NCI-H1092 (cell line): Measurements from ENCODE around the gene SLC25A25.
"Not testable (repeated sequence)": the region's sequence is repeated elsewhere in the genome, so short reads cannot be mapped to it uniquely, and the experiment has no call there.

Source experiments
- DNase-seq: peaks from one replicate; lab custom pipeline; 2025; lab: John Stamatoyannopoulos, UW

SLC25A25 gene

DNA sequence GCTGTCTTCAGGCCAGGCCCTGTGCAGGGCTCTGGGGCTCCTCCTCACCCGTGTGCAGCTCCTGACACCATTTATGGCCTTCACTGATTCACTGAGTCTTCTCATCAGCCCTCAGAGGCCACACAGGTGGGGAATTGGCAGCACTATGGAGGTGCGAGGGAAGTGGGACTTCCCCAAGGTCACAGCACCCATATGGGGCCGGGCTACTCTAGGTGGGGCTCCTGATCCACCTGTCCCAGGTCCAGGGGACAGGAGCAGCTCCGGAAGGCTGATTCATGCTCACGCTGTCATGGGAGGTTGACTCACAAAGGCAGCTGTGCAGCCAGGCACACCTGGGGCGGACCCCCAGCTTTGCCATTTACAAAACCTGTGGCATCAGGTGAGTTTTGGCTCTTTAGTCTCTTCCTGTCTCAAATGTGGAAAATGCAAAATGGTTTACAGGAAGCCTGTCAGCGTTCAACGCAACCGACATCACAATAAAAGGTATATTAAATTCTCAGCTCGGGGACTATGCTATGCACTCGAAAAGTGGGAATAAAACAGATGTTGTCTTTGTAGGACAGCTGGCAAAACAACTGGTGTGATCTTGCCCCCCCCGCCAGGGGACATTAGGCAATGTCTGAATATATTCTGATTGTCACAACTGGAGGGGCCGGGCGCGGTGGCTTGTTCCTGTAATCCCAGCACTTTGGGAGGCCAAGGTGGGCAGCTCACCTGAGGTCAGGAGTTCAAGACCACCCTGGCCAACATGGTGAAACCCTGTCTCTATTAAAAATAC lies 15.9 kb upstream of the SLC25A25 start:
- no peak for DNase-seq

DNA sequence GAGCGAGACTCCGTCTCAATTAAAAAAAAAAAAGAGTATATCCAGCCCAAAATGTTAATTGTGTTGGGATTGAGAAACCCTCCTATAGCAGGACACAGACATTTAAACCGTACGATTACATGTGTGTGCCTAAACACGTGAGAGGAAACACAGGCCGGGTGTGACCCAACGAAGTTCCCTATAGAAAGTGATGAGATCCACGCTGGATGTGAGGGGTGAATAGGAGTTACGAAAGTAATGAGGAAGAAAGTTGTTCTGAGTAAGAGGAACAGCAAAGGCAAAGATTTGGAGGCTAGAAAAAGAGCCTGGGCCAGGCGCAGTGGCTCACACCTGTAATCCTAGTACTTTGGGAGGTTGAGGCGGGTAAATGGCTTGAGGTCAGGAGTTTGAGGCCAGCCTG lies 14.5 kb upstream of the SLC25A25 start:
- DNase-seq, result no peak

- no peak for DNase-seq
Observed at GRCh38 chr9:128054087-128054486, 13.9 kb upstream of the SLC25A25 start.

GRCh38 chr9:128055344-128056040 lies 12.5 kb upstream of the SLC25A25 start:
- no peak for DNase-seq

DNA sequence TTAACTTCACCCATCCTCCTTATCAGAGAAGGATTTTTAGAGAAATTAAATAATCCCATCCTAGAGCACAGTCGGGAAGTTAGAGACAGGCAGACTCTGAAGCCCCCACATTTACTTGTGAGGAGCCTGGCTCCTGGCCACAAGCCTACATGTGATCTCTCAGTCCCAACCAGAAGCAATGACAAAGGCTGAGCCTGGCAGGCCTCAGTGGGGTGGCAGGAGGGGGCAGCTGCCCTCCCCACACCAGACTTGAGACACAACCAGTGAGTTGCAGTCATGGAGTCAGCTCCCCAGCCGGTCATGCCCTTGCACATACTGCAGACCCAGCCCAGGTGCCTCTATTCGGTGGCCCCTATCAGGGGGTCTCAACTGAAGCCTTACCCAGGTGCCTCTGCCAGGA lies 11.9 kb upstream of the SLC25A25 start:
- no peak for DNase-seq

GRCh38 chr9:128056887-128057723 lies 10.9 kb upstream of the SLC25A25 start:
- DNase-seq, result peak; percentile 31

- no peak for DNase-seq
Observed at GRCh38 chr9:128057724-128058409, 10.2 kb upstream of the SLC25A25 start.

GRCh38 chr9:128059365-128059983 lies 8.6 kb upstream of the SLC25A25 start:
- no peak for DNase-seq

GRCh38 chr9:128061275-128061960 lies 6.6 kb upstream of the SLC25A25 start:
- DNase-seq, result no peak

- DNase-seq, result no peak
Observed at GRCh38 chr9:128062279-128062678, 5.8 kb upstream of the SLC25A25 start.

- no peak for DNase-seq
Observed at GRCh38 chr9:128062846-128063831, 4.9 kb upstream of the SLC25A25 start.

GRCh38 chr9:128065907-128066712 lies 1.9 kb upstream of the SLC25A25 start:
- no peak for DNase-seq

GRCh38 chr9:128066713-128067644 lies 1.1 kb upstream of the SLC25A25 start, which contains the start of gene NAIF1:
Gene NAIF1 (minus strand): TSS chr9:128067320. CDS start chr9:128067101, 219 bp downstream.
- peak; percentile 99 for DNase-seq

GRCh38 chr9:128068386-128069205 lies 564 bp downstream of the SLC25A25 start:
- no peak for DNase-seq

- no peak for DNase-seq
Observed at GRCh38 chr9:128070874-128071273, 2.8 kb downstream of the SLC25A25 start.

DNA sequence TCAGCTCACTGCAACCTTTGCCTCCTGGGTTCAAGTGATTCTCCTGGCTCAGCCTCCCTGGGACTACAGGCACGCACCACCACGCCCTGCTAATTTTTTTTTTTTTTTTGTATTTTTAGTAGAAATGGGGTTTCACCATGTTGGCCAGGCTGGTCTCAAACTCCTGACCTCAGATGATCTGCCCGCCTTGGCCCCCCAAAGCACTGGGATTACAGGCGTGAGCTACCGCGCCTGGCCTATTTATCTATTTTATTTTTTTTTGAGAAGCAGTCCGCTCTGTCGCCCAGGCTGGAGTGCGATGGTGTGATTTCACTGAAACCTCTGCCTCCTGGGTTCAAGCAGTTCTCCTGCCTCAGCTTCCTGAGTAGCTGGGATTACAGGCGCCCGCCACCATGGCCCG lies 3.4 kb downstream of the SLC25A25 start:
- not testable (repeated sequence) for DNase-seq
